HAP-1 (cell line): ENCODE data around the gene UBL3.
A peak's percentile ranks its signal among the peaks of the same experiment; 100 is the strongest.

Source experiments
- DNase-seq, 2 experiments: peaks; one replicate each; pipeline ENCODE4 v3.0.0-alpha.2; 2016 to 2020; ENCODE audit warnings: low spot score in 2 of 2
- H3K27me3 ChIP-seq: fragments of 250-450 bp; sonication (Bioruptor Pico); 2 replicates; pipeline ENCODE4 v1.5.1; 2020; ENCODE audit warnings: low read depth, mild to moderate bottlenecking, moderate library complexity
- H3K36me3 ChIP-seq: fragments of 250-450 bp; sonication (Bioruptor Pico); replicated peaks from 2 replicates; pipeline ENCODE4 v1.5.1; 2020; ENCODE audit warnings: mild to moderate bottlenecking
- H3K4me1 ChIP-seq: fragments of 250-450 bp; sonication (Bioruptor Pico); 2 replicates; pipeline ENCODE4 v1.5.1; 2020; ENCODE audit warnings: mild to moderate bottlenecking
- H3K4me3 ChIP-seq: fragments of 250-450 bp; sonication (Bioruptor Pico); 2 replicates; pipeline ENCODE4 v1.5.1; 2020; ENCODE audit warnings: mild to moderate bottlenecking, moderate library complexity
- H3K9me3 ChIP-seq: fragments of 250-450 bp; sonication (Bioruptor Pico); 2 replicates; pipeline ENCODE4 v1.5.1; 2020; ENCODE audit warnings: mild to moderate bottlenecking, moderate library complexity
- in situ Hi-C: fragments of 300-500 bp; cut with MboI; formaldehyde crosslinking; loops from 3 replicates; pipeline ENCODE4 v1.14.3; 2020; ENCODE audit warnings: low sequenced_read_pairs, inconsistent platforms, mixed read lengths

UBL3 gene

DNA sequence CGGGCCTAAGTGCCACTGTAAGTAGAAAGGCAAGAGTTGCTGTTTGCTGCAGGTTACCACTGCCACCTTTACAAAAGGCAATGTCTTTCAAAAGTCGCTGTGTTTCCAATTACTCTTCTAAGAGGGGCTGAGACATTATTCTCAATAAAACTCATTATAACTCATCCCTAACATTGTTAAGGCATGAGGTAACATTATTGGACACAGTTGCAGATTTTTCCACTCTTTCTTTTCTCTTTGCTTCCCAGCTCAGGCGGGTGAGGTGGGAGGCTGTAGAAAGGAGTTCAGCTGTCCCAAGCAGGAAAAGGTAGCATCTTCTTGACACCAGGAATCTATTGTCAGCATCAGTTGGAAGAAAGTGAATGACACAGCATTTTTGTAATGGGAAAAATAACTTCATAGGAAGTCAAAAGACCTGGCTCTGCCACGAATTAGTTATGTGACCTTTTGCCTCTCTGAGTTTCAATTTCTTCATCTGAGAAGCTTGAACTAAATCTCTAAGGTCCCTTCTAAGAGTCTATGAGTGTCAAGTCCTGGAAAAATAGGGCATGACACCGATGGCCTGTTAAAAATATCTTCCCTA lies 2.1 kb upstream of the UBL3 start:
- in situ Hi-C loops: loop anchor here (10.0 kb wide), 1 partner anchor 562 kb away; no protein-coding TSS in a partner anchor
- peaks cover 6% of the 10 kb centered on the region for H3K4me1 ChIP-seq
- H3K4me3 ChIP-seq: no peak overlapping the region
- H3K9me3 ChIP-seq: no peaks in the 10 kb centered on the region
- DNase-seq: no peak
- H3K36me3 ChIP-seq: no peaks in the 10 kb centered on the region
- 0 out of 2 replicates have a peak, but pooled peaks cover 5% of the 10 kb centered on the region for H3K27me3 ChIP-seq

DNA sequence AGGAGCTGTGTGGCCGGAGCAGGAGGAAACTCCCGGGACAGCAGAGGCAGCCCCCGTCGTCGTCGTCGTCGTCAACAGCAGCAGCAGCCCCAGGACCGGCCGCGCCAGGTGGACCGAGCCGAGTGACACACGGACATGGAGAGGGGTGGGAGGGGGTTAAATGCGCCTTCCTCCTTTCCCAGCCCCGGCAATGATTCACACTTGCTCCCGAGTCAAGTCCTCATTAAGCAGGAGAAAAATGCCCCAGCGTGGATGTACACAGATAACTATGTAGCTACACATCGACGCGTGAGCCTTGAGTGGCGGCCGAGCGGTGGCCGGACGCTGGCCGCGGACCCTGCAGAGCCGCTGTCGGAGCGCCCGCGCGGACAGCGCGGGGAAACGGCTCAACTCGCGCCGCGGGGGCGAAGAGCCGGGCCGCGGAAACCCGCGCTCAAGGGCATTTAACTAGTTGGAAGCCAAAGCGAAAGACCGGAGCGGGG lies 645 bp downstream of the UBL3 start:
- Histone ChIP-seq H3K27me3 (0 out of 2 replicates have a peak, but pooled peaks cover 2% of the 10 kb centered on the region), H3K4me3 (peak overlapping the region; percentile 78), H3K9me3 (no peaks in the 10 kb centered on the region), H3K36me3 (no peaks in the 10 kb centered on the region), H3K4me1 (peaks cover 21% of the 10 kb centered on the region)
- peak in 1 of 2 experiments; percentile 65 for DNase-seq
- in situ Hi-C loops: loop anchor here (5.0 to 10.0 kb wide), 2 partner anchors 263 to 565 kb away; no protein-coding TSS in a partner anchor

DNA sequence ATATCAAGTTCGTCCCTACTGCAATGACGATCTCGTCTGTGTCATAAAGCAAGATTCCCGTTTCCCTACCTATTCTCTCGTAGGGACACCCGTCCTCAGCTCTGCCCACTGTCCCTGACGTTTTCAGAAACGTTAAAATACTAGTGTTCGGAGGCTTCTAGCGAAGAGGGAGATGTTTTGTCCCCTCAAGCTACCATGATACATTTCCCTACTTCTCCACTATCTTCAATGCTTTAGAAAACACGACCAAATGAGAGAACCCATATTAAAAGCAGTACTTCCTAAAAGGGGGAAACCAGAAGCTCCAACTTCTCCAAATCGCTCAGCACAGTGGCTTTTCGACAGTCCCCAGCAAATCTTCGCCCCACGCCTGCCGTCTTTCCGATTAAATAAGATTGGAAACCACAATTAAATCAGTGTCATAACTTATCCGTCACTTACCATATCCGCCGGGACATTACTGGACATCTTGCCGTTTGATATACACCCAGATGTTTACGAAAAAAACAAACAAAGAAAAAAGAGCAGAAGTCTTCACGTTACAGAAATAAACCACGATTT lies 1.3 kb downstream of the UBL3 start:
- Histone ChIP-seq H3K4me3 (peak overlapping the region; percentile 78), H3K27me3 (no peaks in the 10 kb centered on the region), H3K4me1 (peaks cover 21% of the 10 kb centered on the region), H3K36me3 (no peaks in the 10 kb centered on the region), H3K9me3 (no peaks in the 10 kb centered on the region)
- in situ Hi-C loops: loop anchor here (5.0 kb wide), 1 partner anchor 263 kb away; no protein-coding TSS in a partner anchor
- peak; percentile 19 to 39 for DNase-seq

DNA sequence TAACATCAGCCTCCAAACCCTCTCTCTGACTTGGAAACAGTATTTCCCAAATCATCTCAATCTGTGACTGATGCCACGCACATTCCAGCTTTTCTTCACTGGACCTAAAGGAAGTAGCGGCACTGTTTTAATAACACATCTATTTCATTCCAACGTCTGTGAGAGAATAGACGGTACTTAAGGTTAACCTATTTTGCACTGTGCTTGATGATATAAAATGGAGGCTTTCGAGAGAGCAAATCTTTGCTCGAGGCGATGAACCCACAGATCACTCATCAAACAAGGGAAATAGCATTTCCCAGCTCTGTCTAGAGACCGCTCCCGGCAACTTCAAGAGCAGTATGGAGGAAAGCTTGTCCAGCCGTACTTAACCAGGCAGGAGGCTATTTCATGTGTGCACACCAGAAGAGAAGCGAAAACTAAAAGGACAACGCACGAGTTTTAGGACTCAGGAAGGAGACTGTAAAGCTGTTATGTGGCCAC lies 2.9 kb downstream of the UBL3 start:
- Histone ChIP-seq H3K4me1 (peaks cover 21% of the 10 kb centered on the region), H3K9me3 (no peaks in the 10 kb centered on the region), H3K27me3 (no peaks in the 10 kb centered on the region), H3K4me3 (peak overlapping the region; percentile 78), H3K36me3 (no peaks in the 10 kb centered on the region)
- peak; percentile 62 to 65 for DNase-seq
- in situ Hi-C loops: loop anchor here (5.0 kb wide), 1 partner anchor 265 kb away; no protein-coding TSS in a partner anchor

DNA sequence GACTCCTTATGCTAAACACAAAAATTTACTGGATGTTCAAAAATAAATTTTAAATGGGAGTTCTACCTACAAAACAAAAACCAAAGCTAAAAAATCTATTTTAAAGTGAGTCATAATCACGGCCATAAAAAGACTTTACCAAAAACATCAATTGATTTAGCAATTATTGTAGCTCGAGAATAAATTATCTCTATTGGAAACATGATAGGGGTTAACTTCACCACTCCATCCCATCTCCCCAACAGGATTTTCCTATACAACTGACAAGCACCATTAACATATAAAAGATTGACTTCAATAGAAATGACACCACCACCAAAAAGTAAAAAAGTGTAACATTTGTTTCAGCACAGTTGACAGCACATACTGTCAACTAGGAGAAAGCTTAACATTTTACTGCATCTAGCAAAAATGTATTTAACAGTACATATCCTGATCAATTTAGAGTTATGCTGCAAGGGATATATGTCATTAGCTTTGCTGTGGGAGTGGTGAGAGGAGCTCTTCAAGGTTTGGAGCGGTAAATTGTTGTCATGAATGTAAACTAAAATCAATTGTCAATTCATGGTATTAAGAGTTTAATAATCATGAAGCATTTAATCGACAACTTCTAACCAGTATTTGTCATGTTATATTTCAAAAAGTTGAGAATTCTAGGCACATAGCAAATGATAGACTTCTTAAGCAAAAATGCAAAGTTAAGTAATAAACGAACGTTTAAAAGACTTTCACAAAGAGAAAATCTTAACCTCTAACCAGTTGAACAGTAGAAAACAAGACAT lies 3.8 kb downstream of the UBL3 start:
- Histone ChIP-seq H3K9me3 (no peaks in the 10 kb centered on the region), H3K36me3 (no peaks in the 10 kb centered on the region), H3K4me3 (peak overlapping the region; percentile 78), H3K4me1 (peaks cover 23% of the 10 kb centered on the region), H3K27me3 (no peaks in the 10 kb centered on the region)
- DNase-seq: peak in 1 of 2 experiments; percentile 47
- in situ Hi-C loops: loop anchor here (5.0 kb wide), 1 partner anchor 266 kb away; no protein-coding TSS in a partner anchor

DNA sequence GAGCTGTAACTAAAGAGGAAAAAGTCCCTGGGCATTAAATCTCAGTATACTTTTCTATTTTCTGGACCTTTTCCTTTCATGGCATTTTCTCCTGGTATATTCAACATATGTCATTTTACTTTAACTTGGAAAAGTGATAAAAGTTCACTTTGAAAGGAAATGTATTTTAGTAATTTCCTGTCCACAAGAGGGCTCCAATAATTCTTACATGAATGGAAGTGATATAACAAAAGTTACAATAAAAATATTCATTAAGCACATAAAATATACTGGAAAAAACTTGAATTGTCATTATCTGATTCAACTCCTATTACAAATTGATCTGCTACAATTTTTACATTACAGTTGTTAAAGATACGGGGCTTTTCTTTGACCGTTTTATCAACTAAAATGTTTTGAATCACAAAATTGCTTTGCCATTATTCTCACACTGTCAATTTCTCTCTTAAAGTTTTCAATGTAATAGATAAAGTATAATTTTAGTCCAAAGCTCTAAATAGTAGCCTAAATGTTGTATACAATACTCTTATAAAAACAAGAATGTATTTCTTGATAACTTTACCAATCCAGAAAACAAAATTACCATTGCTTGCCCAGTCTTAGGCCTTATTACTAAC lies 4.9 kb downstream of the UBL3 start:
- H3K4me3 ChIP-seq: no peak overlapping the region
- no peaks in the 10 kb centered on the region for H3K36me3 ChIP-seq
- H3K27me3 ChIP-seq: no peaks in the 10 kb centered on the region
- H3K9me3 ChIP-seq: no peaks in the 10 kb centered on the region
- peaks cover 25% of the 10 kb centered on the region for H3K4me1 ChIP-seq
- in situ Hi-C loops: loop anchor here (5.0 kb wide), 1 partner anchor 267 kb away; no protein-coding TSS in a partner anchor
- no peak for DNase-seq

DNA sequence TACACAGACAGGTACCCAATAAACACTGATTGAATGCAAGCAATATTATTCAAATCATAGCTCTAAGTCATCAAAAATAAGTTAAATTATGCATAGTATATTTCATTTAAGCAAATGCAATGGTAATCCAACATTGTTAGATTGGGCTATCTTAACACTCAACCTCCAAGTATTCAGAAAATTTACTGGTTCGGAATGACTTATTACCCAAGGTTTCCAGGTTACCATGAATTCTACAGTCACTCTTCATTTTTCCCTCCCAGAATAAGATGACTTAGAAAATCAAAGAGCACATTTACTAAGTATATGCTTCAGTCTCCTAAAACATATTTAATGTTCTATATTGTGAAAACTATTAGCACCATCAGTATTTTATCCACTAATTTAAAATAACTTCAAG lies 6.0 kb downstream of the UBL3 start:
- Histone ChIP-seq H3K27me3 (no peaks in the 10 kb centered on the region), H3K4me3 (no peak overlapping the region), H3K9me3 (no peaks in the 10 kb centered on the region), H3K4me1 (peaks cover 32% of the 10 kb centered on the region), H3K36me3 (no peaks in the 10 kb centered on the region)
- no peak for DNase-seq
- in situ Hi-C loops: no loop called here

DNA sequence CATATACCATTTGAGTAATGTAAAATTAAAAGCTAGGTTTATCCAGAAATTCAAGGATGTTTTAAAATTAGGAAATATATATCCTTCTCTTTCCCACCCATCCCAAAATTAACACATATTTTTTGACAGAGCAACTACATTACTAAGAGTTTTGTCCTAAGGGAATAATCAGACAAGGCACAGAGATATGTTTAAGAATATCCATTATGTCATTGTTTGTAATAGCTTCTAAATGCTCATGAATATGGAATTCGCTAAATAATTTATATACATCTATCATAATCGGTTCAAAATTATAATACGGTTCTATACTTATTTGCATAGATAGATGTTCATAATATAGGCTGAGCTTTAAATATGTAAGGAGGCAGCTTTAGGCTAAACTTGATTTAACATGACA lies 9.8 kb downstream of the UBL3 start:
- no peaks in the 10 kb centered on the region for H3K9me3 ChIP-seq
- no peaks in the 10 kb centered on the region for H3K27me3 ChIP-seq
- H3K4me3 ChIP-seq: no peak overlapping the region
- no peaks in the 10 kb centered on the region for H3K36me3 ChIP-seq
- DNase-seq: peak in 1 of 2 experiments; percentile 60
- in situ Hi-C loops: no loop called here
- H3K4me1 ChIP-seq: peaks cover 21% of the 10 kb centered on the region

DNA sequence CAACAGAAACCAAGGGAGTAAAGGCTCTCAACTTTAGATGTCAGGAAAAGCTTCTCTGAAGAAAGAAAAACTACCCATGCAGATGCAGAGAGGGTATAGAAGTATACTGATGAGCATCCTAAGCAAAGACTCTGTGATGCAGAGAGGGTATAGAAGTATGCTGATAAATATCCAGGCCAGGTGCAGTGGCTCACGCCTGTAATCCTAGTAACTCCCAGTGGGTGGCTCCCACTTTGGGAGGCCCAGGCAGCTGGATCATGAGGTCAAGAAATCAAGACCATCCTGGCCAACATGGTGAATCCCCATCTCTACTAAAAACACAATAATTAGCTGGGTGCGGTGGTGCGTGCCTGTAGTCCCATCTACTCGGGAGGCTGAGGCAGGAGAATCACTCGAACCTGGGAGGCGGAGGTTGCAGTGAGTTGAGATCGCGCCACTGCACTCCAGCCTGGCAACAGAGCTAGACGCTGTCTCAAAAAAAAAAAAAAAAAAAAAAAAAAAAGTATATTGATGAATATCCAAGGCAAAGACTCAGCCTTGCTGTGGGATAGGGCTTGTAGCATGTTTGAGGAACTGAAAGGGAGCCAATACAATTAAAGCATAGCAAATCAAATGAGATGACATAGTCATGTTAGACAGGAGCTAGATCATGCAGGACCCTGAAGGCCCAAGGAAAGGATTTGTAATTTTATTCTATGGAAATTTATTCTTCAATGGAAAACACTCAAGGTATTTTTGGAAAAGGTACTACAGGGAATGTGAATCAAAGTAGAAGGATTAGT lies 14.9 kb downstream of the UBL3 start:
- Histone ChIP-seq H3K27me3 (no peaks in the 10 kb centered on the region), H3K4me1 (peaks cover 7% of the 10 kb centered on the region), H3K36me3 (no peaks in the 10 kb centered on the region), H3K9me3 (no peaks in the 10 kb centered on the region), H3K4me3 (no peak overlapping the region)
- no peak for DNase-seq
- in situ Hi-C loops: no loop called here

DNA sequence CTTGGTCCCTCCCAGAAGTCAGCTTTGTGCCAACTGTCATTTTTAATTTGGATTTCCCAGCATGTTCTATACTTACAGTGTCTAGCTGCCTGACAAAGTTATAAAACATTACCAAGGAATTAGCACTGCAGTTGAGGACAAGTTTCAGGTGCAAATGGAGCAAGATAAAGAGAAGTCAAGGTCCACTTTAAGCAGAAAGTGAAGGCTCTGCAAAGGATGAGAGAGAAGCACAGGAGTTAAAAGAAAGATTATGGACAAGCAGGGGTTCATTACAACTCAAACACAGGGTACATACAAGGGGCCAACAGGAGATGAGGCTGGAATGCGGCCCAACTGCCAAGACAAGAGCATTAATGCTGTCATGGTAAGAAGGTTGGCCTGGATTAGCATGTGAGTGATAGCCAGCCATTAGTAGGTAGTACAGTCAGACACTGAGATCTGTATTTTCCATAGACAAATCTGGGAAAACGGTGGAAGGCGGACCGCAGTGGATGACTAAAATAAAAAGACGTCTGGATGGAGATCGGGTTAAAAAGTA lies 17.6 kb downstream of the UBL3 start:
- Histone ChIP-seq H3K4me1 (no peaks in the 10 kb centered on the region), H3K36me3 (no peaks in the 10 kb centered on the region), H3K4me3 (no peak overlapping the region), H3K9me3 (no peaks in the 10 kb centered on the region), H3K27me3 (no peaks in the 10 kb centered on the region)
- no peak for DNase-seq
- in situ Hi-C loops: no loop called here

DNA sequence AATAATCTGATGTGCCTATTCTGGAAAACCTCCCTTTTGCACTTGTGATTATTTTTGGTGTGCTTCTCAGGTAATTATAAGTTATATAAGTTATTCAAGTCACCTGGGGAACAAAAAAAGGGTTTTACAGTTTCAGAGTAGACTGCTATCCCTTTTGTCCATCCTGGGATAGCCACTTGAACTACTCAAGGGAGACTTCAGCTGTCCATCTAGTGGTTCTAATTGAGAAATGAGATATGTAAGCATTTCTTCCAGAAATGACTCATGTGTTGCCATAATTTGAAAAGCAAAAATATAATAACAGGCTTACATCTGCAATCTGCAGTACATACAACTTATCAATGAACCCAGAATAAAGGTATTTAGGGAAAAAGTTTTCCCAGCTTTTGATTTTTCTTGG lies 20.4 kb downstream of the UBL3 start:
- Histone ChIP-seq H3K36me3 (no peaks in the 10 kb centered on the region), H3K27me3 (no peaks in the 10 kb centered on the region), H3K4me3 (no peak overlapping the region), H3K9me3 (no peaks in the 10 kb centered on the region), H3K4me1 (no peaks in the 10 kb centered on the region)
- in situ Hi-C loops: no loop called here
- DNase-seq: no peak

DNA sequence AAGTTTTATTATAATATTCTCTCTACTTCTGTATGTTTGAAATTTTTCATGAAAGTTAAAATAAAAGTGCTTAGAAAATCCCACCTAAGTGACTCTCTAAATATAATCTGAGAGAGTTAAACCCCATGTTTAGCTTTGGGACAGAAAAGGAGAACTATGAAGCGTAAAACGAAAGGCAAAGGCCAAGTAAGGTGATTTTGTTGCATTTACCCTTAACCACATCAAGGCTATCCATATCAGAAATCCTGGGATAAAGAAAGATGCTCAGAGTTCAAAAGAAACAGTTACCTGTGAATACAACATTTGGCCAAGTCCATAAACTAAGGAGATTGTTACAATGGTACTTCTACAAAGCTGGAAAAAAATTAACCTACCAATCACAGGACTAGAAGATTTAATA lies 31.3 kb downstream of the UBL3 start:
- DNase-seq: no peak
- in situ Hi-C loops: no loop called here
- Histone ChIP-seq H3K4me1 (no peaks in the 10 kb centered on the region; the same call in 1 of the 2 replicates), H3K4me3 (no peak overlapping the region), H3K9me3 (no peaks in the 10 kb centered on the region), H3K27me3 (no peaks in the 10 kb centered on the region), H3K36me3 (no peaks in the 10 kb centered on the region)
